ENCODE measurements around the gene DNM3.

The DNM3 gene

DNA sequence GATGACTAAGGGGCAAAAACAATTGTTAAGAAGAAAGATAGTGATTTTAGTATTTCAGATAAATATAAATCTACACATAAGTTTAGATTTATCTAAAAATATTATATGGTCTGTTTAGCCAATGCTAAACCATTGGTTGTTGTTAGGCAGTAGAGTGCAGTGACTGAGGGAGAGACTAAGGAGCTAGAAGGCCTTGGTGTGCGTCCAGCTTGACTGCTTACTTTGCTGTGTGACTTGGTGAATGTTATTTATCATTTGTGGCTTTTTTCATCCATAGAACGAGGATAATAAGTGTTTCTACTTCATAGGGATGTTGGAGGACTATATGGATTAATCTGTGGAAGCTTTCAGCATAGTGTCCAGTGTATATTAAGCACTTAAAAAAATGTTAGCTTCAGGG lies 314.5 kb downstream of the DNM3 start:
- TF ChIP-seq, protein P1, sequence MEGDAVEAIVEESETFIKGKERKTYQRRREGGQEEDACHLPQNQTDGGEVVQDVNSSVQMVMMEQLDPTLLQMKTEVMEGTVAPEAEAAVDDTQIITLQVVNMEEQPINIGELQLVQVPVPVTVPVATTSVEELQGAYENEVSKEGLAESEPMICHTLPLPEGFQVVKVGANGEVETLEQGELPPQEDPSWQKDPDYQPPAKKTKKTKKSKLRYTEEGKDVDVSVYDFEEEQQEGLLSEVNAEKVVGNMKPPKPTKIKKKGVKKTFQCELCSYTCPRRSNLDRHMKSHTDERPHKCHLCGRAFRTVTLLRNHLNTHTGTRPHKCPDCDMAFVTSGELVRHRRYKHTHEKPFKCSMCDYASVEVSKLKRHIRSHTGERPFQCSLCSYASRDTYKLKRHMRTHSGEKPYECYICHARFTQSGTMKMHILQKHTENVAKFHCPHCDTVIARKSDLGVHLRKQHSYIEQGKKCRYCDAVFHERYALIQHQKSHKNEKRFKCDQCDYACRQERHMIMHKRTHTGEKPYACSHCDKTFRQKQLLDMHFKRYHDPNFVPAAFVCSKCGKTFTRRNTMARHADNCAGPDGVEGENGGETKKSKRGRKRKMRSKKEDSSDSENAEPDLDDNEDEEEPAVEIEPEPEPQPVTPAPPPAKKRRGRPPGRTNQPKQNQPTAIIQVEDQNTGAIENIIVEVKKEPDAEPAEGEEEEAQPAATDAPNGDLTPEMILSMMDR (conservative IDR thresholded peaks at IDR 0.05; ENCODE audit: low read length), result no peak
- no peak overlapping the region for H3K4me3 ChIP-seq (ENCODE audit: low read length)
- DNase-seq (ENCODE audit: low read depth), result no peak

DNA sequence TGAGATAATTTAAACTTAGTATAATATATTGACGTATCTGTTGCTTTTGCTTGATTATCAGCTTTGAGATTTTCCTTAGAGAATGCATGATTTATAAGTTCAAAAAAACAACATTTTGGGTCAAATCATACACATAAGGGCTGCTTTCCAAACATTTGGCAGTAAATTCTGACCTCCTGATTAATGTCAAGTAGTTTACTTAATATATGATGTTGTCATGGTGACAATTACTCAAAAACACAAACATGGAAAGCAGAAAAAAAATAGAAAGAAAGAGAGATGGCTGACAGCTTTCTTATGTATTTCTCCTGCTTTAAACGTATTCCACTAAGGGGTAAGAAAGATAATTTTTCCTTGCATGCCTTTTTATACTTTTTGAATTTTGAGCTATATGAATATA lies 320.9 kb downstream of the DNM3 start:
- H3K4me3 ChIP-seq (ENCODE audit: low read length), result no peak overlapping the region
- TF ChIP-seq, protein P1 (conservative IDR thresholded peaks at IDR 0.05; ENCODE audit: low read length), result no peak
- DNase-seq (ENCODE audit: low read depth), result no peak

DNA sequence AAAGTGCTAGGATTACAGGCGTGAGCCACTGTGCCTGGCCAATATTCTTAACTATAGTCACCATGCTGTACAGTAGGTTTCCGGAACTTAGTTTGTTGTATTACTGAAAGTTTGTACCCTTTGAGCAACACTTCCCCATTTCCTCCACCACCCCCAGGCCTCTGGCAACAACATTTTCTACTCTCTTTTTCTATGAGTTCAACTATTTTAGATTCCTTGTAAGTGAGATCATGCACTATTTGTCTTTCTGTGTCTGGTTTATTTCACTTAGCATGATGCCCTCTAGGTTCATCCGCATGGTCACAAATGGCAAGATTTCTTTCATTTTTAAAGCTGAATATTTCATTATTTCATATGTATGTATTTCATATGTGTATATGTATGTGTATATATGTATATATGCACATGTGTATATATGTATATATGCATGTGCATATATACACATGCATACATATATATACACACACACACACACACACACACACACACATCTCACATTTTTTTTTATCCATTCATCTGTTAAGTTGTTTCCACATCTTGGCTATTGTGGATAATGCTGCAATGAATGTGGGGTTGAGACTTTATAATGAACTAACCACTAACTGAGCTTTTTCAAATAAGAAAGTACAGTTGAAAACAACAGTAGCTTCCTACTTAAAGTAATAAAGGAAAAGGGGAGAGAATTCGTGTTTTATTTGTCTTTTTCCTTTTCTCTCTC lies 322.4 kb downstream of the DNM3 start:
- no peak overlapping the region for H3K4me3 ChIP-seq (ENCODE audit: low read length)
- peak; percentile 41 for DNase-seq (ENCODE audit: low read depth)
- TF ChIP-seq, protein P1 (conservative IDR thresholded peaks at IDR 0.05; ENCODE audit: low read length), result no peak

DNA sequence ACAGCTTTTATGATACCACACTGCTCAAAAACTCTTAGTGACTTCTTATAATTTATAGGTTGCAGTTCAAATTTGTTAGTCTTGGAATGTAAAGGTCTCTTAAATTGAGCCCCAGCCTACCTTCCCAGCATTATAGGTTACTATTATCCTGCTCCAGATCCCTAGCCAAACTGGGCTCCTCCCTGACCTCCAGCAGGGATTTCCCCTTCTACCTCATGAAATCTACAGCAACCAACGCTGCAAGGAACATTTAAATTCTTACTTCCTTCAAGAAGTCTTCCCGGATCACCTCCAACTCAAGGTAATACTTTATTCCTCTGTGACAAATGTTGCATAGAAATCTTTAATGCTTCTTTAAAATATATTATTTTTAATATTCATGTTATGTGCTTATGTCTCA lies 324.1 kb downstream of the DNM3 start:
- DNase-seq (ENCODE audit: low read depth), result no peak
- TF ChIP-seq, protein P1 (conservative IDR thresholded peaks at IDR 0.05; ENCODE audit: low read length), result no peak
- H3K4me3 ChIP-seq (ENCODE audit: low read length), result no peak overlapping the region

DNA sequence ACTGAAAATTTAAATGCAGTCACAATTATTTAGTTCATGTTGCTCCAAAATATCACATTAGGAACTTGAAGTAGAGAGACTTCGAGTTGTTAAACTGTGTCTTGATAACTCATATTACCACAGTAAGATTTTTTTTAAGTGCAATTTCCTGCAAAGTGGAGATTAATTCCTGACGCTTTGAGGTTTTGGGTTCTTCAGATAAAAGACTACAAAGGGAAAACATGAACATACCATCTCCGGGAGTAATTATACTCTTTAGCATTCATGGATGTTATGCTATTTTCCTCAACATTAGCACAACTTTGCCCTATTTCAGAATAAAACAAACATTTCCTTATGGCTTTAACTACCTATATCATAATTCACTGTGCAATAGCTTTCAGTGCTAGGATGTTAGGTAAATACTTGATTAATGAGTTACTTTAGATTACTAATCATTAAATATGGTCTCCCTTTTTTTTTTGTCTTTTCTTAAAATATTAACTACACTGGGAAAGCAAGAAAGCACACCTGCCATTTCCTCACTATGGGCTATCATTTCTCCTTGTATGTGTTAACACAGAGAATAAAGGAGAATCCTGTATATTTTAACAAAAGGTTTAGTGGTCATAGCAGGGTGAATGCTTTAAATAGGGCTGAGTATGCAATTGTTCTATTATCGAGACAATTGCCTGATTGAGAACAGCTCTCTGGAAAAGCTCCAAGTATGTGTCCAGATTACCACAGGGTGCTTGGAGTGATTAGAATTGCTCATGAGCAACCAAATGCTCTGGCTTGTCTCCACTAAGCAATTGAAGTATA lies 326.7 kb downstream of the DNM3 start:
- peak; percentile 94 for DNase-seq (ENCODE audit: low read depth)
- H3K4me3 ChIP-seq (ENCODE audit: low read length), result no peak overlapping the region
- TF ChIP-seq, protein P1 (conservative IDR thresholded peaks at IDR 0.05; ENCODE audit: low read length), result no peak

DNA sequence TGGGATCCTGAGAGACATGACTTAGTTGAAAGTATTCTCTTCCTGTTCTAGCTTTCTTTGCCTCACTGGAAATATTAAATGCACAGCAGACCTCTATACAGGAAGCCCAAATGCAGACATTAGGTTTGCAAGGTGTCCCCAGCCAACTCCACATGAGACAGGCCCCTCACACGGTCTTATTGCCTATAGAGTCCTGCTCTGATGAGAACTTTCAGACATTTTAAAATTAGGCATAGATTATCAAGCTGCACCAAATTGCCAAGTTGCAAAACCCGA lies 327.2 kb downstream of the DNM3 start:
- TF ChIP-seq, protein P1 (conservative IDR thresholded peaks at IDR 0.05; ENCODE audit: low read length), result no peak
- no peak overlapping the region for H3K4me3 ChIP-seq (ENCODE audit: low read length)
- DNase-seq (ENCODE audit: low read depth), result no peak

DNA sequence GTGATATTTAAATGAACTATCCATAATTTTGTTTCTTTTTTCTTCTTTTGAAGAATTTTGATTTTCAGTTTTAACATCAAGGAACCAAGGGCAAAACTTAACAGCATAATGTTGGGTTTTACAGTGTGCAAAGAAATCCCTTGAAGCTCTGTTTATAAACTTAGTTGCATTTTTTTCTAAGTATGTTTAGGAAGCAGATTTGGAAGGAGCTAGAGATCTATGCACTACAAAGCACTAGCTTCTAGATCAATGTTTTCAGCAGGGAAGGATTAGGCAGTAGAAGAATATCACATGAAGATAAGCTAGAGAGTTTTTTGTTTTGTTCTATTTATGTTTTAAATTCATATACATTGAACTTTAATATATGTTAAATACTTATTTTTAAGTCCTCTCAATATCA lies 328.5 kb downstream of the DNM3 start:
- TF ChIP-seq, protein P1 (conservative IDR thresholded peaks at IDR 0.05; ENCODE audit: low read length), result no peak
- H3K4me3 ChIP-seq (ENCODE audit: low read length), result no peak overlapping the region
- no peak for DNase-seq (ENCODE audit: low read depth)

Data from AG10803 (cell line).